IPS DF 4.7 (cell line): ENCODE results near the gene CASK.
"Not testable (repeated sequence)": the region's sequence is repeated elsewhere in the genome, so short reads cannot be mapped to it uniquely, and the experiment has no call there.

Experiments used
- DNase-seq: peaks from one replicate; pipeline ENCODE4 v3.0.0-alpha.2; 2013; ENCODE audit warnings: low spot score; ENCODE audit errors: extremely low read depth

CASK gene

GRCh38 chrX:41653125-41653524 lies 270.2 kb downstream of the CASK start:
- DNase-seq, result no peak

GRCh38 chrX:41646201-41646600 lies 277.2 kb downstream of the CASK start:
- not testable (repeated sequence) for DNase-seq

GRCh38 chrX:41634284-41634683 lies 289.1 kb downstream of the CASK start:
- no peak for DNase-seq

GRCh38 chrX:41630091-41630490 lies 293.3 kb downstream of the CASK start:
- DNase-seq, result no peak

GRCh38 chrX:41629539-41629938 lies 293.8 kb downstream of the CASK start:
- DNase-seq, result no peak

GRCh38 chrX:41621222-41621723 lies 302.1 kb downstream of the CASK start:
- no peak for DNase-seq

GRCh38 chrX:41619221-41619620 lies 304.1 kb downstream of the CASK start:
- no peak for DNase-seq

GRCh38 chrX:41616935-41617334 lies 306.4 kb downstream of the CASK start:
- no peak for DNase-seq

- DNase-seq, result no peak
Measured at GRCh38 chrX:41616255-41616654, 307.1 kb downstream of the CASK start.

- DNase-seq, result no peak
Measured at GRCh38 chrX:41608244-41608643, 315.1 kb downstream of the CASK start.

GRCh38 chrX:41607264-41607832 lies 316.0 kb downstream of the CASK start:
- no peak for DNase-seq

GRCh38 chrX:41606057-41606456 lies 317.3 kb downstream of the CASK start:
- DNase-seq, result not testable (repeated sequence)

GRCh38 chrX:41604766-41605543 lies 318.4 kb downstream of the CASK start:
- DNase-seq, result no peak

- DNase-seq, result no peak
Measured at GRCh38 chrX:41604177-41604576, 319.2 kb downstream of the CASK start.

GRCh38 chrX:41603596-41603995 lies 319.8 kb downstream of the CASK start:
- DNase-seq, result no peak

- no peak for DNase-seq
Measured at GRCh38 chrX:41602816-41603345, 320.5 kb downstream of the CASK start.

GRCh38 chrX:41600291-41600690 lies 323.1 kb downstream of the CASK start:
- no peak for DNase-seq

GRCh38 chrX:41599507-41599906 lies 323.8 kb downstream of the CASK start:
- no peak for DNase-seq

- DNase-seq, result no peak
Measured at GRCh38 chrX:41596596-41596995, 326.8 kb downstream of the CASK start.

GRCh38 chrX:41594634-41595033 lies 328.7 kb downstream of the CASK start:
- DNase-seq, result no peak

- no peak for DNase-seq
Measured at GRCh38 chrX:41591906-41592305, 331.4 kb downstream of the CASK start.

- no peak for DNase-seq
Measured at GRCh38 chrX:41590641-41591040, 332.7 kb downstream of the CASK start.
